Thoracic aorta (tissue), 2 donors: ENCODE data around the gene PCSK2. TPM values are rescaled to one million over a fixed set of nuclear protein-coding genes. Genes with fewer than 3 reads are reported as not detected.

ENCODE experiments used
- ATAC-seq: fragments of 150-250 bp; one replicate; pipeline ENCODE4 v1.8.0; 2017; ENCODE audit warnings: low read depth; ENCODE audit not compliant: insufficient number of reproducible peaks, low FRiP score
- DNase-seq: peaks from one replicate; pipeline ENCODE4 v3.0.0-alpha.2; 2020; ENCODE audit warnings: low spot score
- H3K27ac ChIP-seq, 2 donors: fragments of 200-600 bp; sonication (generic); 1 replicate in 1 of 2; 2 replicates in 1 of 2; pipeline ENCODE4 v1.5.1; 2016; ENCODE audit warnings: mild to moderate bottlenecking in 2 of 2, moderate library complexity in 2 of 2
- H3K27me3 ChIP-seq: fragments of 200-600 bp; sonication (generic); replicated peaks from 2 replicates; pipeline ENCODE4 v1.6.0; 2016; ENCODE audit warnings: mild to moderate bottlenecking; ENCODE audit not compliant: insufficient read depth
- H3K36me3 ChIP-seq: fragments of 200-600 bp; sonication (generic); one replicate; pipeline ENCODE4 v1.5.1; 2016
- H3K4me1 ChIP-seq, 2 donors: fragments of 200-600 bp; sonication (generic); 1 replicate in 1 of 2; 2 replicates in 1 of 2; pipeline versions ENCODE4 v1.5.1 to v1.6.0; 2016; ENCODE audit warnings: low read depth in 2 of 2, mild to moderate bottlenecking in 1 of 2; ENCODE audit not compliant: control insufficient read depth in 1 of 2
- H3K4me3 ChIP-seq: fragments of 200-600 bp; sonication (generic); 2 replicates; pipeline ENCODE4 v1.5.1; 2016; ENCODE audit warnings: mild to moderate bottlenecking
- H3K9me3 ChIP-seq: fragments of 200-600 bp; sonication (generic); 2 replicates; pipeline ENCODE4 v1.5.1; 2016
- total RNA-seq, 2 donors: library from RNA; depleted of rRNA; stranded (reverse); fragments of >200 nt; gene quantifications; one replicate each; pipeline versions ENCODE4 v1.1.0 to v1.2.3, GENCODE V29; 2016
- TF ChIP-seq, protein P1 (sequence below): fragments of 200-600 bp; sonication (generic); IDR thresholded peaks from one replicate; pipeline ENCODE4 v1.5.1; 2019; ENCODE audit warnings: antibody characterized with exemption

PCSK2 gene
- total RNA-seq, 2 donors from 2014 or later: 1.2 to 16.2 TPM

DNA sequence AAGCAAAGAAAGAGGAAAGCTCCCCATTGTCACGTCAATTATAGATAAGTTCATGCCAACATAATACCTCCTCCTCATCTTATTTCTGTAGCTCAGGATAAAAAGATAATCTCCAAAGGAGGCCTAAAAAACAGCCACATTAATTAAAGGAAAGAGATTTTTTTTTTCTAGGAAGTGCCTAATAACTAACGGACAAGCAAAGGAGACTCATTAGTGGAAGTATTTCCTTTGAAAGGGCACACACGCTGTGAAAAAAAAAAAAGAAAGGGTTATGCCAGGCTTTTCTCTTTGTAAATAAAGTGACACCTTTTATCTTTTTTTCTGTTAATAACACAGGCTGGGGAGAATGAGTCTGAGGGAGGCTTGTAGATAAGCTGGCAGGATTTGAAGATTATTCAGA is 55.7 kb downstream of the PCSK2 start:
- H3K27me3 ChIP-seq: no peaks in the 10 kb centered on the region
- no peak for DNase-seq
- no peaks in the 10 kb centered on the region for H3K36me3 ChIP-seq
- ATAC-seq: no peak
- TF ChIP-seq, protein P1, sequence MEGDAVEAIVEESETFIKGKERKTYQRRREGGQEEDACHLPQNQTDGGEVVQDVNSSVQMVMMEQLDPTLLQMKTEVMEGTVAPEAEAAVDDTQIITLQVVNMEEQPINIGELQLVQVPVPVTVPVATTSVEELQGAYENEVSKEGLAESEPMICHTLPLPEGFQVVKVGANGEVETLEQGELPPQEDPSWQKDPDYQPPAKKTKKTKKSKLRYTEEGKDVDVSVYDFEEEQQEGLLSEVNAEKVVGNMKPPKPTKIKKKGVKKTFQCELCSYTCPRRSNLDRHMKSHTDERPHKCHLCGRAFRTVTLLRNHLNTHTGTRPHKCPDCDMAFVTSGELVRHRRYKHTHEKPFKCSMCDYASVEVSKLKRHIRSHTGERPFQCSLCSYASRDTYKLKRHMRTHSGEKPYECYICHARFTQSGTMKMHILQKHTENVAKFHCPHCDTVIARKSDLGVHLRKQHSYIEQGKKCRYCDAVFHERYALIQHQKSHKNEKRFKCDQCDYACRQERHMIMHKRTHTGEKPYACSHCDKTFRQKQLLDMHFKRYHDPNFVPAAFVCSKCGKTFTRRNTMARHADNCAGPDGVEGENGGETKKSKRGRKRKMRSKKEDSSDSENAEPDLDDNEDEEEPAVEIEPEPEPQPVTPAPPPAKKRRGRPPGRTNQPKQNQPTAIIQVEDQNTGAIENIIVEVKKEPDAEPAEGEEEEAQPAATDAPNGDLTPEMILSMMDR: no peak
- no peaks in the 10 kb centered on the region for H3K4me1 ChIP-seq
- H3K9me3 ChIP-seq: no peaks in the 10 kb centered on the region
- H3K4me3 ChIP-seq: no peak overlapping the region
- H3K27ac ChIP-seq: no peak overlapping the region

DNA sequence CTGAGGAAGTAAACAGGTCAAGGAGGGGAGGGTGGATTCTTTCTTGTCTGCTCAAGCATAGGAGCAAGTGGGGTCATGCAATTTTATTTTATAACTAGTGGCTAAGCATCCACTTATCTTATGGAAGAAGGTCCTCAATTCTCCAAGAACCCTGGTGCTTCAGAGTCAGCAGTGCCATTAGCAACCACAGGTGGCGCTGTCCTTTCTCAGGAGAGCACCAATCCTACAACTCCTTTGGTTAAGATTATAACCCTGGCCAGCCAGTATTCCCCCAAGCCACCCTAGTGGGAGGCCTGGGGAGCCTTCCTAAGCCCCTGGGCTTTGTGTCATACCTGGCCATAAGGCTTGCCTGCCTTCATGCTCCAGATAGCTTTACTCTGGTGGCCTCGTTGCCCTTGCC is 60.7 kb downstream of the PCSK2 start:
- ATAC-seq: no peak
- no peak overlapping the region for H3K4me3 ChIP-seq
- H3K27ac ChIP-seq: no peak overlapping the region
- no peak for DNase-seq
- no peaks in the 10 kb centered on the region for H3K27me3 ChIP-seq
- H3K4me1 ChIP-seq: no peaks in the 10 kb centered on the region
- no peaks in the 10 kb centered on the region for H3K36me3 ChIP-seq
- TF ChIP-seq, protein P1: no peak
- no peaks in the 10 kb centered on the region for H3K9me3 ChIP-seq

DNA sequence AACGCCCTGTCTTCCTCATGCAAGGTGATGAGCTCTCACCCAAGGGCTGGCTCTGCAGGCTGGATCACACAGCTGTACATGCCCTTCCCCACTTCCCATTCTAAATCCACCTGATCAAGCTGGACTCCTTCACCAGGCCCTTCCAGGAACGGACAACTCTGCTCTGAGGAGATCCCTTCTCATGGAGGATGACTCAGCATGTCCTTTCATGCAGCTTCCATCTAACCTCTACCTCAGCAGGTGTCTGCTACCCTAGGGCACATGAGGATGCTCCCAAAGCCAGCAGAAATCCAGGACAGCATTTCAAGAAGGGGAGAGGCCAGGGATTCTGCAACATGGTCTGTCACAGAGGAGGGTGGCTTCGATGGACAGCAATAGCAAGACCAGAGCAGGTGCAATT is 61.2 kb downstream of the PCSK2 start:
- Histone ChIP-seq H3K4me3 (no peak overlapping the region), H3K4me1 (no peaks in the 10 kb centered on the region), H3K36me3 (no peaks in the 10 kb centered on the region), H3K27ac (no peak overlapping the region), H3K27me3 (no peaks in the 10 kb centered on the region), H3K9me3 (no peaks in the 10 kb centered on the region)
- ATAC-seq: no peak
- TF ChIP-seq, protein P1: no peak
- DNase-seq: no peak

DNA sequence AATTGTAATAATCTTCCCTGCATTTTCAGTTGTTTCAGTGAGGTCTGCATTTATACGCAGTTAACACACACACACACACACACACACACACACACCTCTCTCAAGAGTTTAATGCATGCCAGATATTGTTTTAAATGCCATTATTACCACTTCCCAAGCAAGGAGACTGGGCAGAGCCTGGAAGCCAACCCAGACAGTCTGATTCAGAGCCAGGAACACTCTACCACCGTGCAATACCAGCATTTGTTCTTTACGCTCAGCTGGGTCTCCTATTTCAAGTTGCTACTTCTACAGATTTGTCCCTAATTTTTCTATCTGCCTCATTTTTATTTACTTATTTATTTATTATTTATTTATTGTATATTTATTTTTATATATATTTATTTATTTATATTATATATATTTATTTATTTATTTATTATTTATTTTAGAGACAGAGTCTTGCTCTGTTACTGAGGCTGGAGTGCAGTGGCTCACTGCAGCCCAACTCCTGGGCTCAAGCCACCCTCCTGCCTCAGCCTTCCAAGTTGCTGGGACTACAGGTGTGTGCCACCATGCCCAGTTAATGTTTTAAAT is 68.4 kb downstream of the PCSK2 start:
- H3K4me3 ChIP-seq: no peak overlapping the region
- no peaks in the 10 kb centered on the region for H3K4me1 ChIP-seq
- ATAC-seq (no peak), DNase-seq (no peak)
- no peaks in the 10 kb centered on the region for H3K36me3 ChIP-seq
- no peaks in the 10 kb centered on the region for H3K9me3 ChIP-seq
- no peak overlapping the region for H3K27ac ChIP-seq
- no peaks in the 10 kb centered on the region for H3K27me3 ChIP-seq
- TF ChIP-seq, protein P1: no peak

DNA sequence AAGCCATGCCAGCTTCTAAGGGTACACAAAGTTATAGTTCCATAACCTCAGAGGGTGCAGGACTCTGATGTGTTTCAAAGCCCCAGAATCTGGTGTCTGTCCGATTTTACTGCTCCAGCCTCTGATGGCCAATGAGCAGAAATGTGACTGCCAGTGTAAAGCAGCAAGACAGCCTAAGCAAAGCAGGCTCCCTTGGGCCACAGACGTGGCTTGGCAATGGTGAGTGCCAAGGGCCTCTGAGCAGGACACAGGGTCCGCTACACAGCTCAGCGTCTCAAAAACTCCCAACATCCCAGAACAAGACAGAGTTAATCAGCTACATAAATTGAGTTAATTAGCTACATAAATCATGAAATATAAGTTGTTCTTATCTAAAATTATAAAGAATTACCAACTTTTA is 69.2 kb downstream of the PCSK2 start:
- Histone ChIP-seq H3K27me3 (no peaks in the 10 kb centered on the region), H3K36me3 (no peaks in the 10 kb centered on the region), H3K4me3 (no peak overlapping the region), H3K27ac (no peak overlapping the region), H3K4me1 (no peaks in the 10 kb centered on the region), H3K9me3 (no peaks in the 10 kb centered on the region)
- DNase-seq (no peak), ATAC-seq (no peak)
- TF ChIP-seq, protein P1: no peak
